GM18498 (cell line): ENCODE measurements around the gene S100A4.

Experiments used
- ATAC-seq: cut with Tn5 transposase; IDR thresholded peaks from one replicate; pipeline ENCODE4 v1.9.1; 2021; ENCODE audit warnings: mild to moderate bottlenecking, moderate library complexity; ENCODE audit not compliant: unreplicated experiment

S100A4 gene

GRCh38 chr1:153513023-153513422, 32.6 kb downstream of the S100A4 start:
- no peak for ATAC-seq

- ATAC-seq: peak; percentile 55
These were observed 34.6 kb downstream of the S100A4 start for GRCh38 chr1:153510984-153511410.

GRCh38 chr1:153509729-153510354, 35.8 kb downstream of the S100A4 start:
- no peak for ATAC-seq

GRCh38 chr1:153509036-153509435, 36.6 kb downstream of the S100A4 start:
- ATAC-seq: no peak

GRCh38 chr1:153507926-153508583, 37.6 kb downstream of the S100A4 start:
- no peak for ATAC-seq

- no peak for ATAC-seq
These were observed 38.7 kb downstream of the S100A4 start for GRCh38 chr1:153506831-153507413.

- ATAC-seq: no peak
These were observed 39.2 kb downstream of the S100A4 start for GRCh38 chr1:153506386-153506785.

- no peak for ATAC-seq
These were observed 40.0 kb downstream of the S100A4 start for GRCh38 chr1:153505576-153505975.

- ATAC-seq: no peak
These were observed 41.8 kb downstream of the S100A4 start for GRCh38 chr1:153503766-153504165.

- ATAC-seq: no peak
These were observed 46.9 kb downstream of the S100A4 start for GRCh38 chr1:153498746-153499145.

GRCh38 chr1:153495536-153495935, 50.1 kb downstream of the S100A4 start:
- ATAC-seq: no peak

- no peak for ATAC-seq
These were observed 50.5 kb downstream of the S100A4 start for GRCh38 chr1:153494976-153495535.
